ENCODE results near the gene GALNT17.

DNA sequence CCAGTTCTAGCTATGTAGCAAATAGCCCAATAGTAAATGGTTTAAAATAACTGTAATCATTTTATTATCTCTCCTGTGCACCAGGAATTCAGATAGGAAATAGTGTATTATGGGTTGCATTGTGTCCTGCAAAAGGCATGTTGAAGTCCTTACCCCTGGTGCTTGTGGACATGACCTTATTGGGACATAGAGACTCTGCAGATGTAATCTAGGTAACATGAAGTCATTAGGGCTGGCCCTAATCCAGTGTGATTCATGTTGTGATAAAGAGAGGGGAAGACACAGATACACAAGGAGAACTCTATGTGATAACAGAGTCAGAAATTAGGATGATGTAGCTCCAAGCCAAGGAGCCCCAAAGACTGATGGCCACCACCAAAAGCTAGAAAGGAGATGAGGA, 462.8 kb downstream of the GALNT17 start:
- TF ChIP-seq, protein P1, sequence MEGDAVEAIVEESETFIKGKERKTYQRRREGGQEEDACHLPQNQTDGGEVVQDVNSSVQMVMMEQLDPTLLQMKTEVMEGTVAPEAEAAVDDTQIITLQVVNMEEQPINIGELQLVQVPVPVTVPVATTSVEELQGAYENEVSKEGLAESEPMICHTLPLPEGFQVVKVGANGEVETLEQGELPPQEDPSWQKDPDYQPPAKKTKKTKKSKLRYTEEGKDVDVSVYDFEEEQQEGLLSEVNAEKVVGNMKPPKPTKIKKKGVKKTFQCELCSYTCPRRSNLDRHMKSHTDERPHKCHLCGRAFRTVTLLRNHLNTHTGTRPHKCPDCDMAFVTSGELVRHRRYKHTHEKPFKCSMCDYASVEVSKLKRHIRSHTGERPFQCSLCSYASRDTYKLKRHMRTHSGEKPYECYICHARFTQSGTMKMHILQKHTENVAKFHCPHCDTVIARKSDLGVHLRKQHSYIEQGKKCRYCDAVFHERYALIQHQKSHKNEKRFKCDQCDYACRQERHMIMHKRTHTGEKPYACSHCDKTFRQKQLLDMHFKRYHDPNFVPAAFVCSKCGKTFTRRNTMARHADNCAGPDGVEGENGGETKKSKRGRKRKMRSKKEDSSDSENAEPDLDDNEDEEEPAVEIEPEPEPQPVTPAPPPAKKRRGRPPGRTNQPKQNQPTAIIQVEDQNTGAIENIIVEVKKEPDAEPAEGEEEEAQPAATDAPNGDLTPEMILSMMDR (conservative IDR thresholded peaks at IDR 0.05; ENCODE audit: low read depth, low read length), result no peak
- no peak for TF ChIP-seq EZH2 (IDR thresholded peaks at IDR 0.05; ENCODE audit: low read length, unreplicated experiment)
